Measurements from ENCODE around the gene ARL6.
A peak's percentile ranks its signal among the peaks of the same experiment; 100 is the strongest.

ARL6 gene

GRCh38 chr3:97764407-97765238 lies at the start of gene ARL6:
Gene ARL6 (plus strand): TSS chr3:97764758. CDS start chr3:97768108, 3,350 bp downstream.
- H3K27ac ChIP-seq: peak within 1 kb of the TSS; percentile 85
- TF ChIP-seq ZFX (IDR thresholded peaks at IDR 0.05; ENCODE audit: borderline replicate concordance) (no peak), CTCF (IDR thresholded peaks at IDR 0.05) (peak; percentile 47)

- TF ChIP-seq CTCF (IDR thresholded peaks at IDR 0.05) (peak; percentile 94), ZFX (IDR thresholded peaks at IDR 0.05; ENCODE audit: borderline replicate concordance) (no peak)
- H3K27ac ChIP-seq: no peak overlapping the region
Observed at GRCh38 chr3:97719156-97719821, 45.3 kb upstream of the ARL6 start.

- TF ChIP-seq ZFX (IDR thresholded peaks at IDR 0.05; ENCODE audit: borderline replicate concordance) (no peak), CTCF (IDR thresholded peaks at IDR 0.05) (no peak)
- H3K27ac ChIP-seq: no peak overlapping the region
Observed at GRCh38 chr3:97720417-97720816, 44.1 kb upstream of the ARL6 start.

DNA sequence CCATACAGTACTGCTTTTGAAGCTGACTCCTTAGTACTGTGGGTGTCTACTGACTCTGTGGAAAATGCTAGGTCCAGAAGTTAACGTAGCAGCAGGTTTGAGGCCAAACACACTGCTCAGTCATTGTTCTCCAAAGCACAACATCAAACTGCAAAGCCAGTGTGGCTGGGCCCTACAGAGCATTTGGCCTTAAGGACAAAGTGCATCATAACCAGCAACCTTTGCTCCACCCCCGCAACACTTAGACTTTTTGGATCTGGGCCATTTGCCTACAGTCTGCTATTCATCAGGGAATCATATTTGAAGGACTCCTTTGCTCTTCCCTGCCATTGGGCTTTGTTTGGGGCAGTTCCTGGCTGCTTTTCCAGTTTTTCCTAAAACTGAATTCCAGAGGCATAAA lies 43.1 kb upstream of the ARL6 start:
- no peak overlapping the region for H3K27ac ChIP-seq
- TF ChIP-seq ZFX (IDR thresholded peaks at IDR 0.05; ENCODE audit: borderline replicate concordance): no peak
- no peak for TF ChIP-seq CTCF (IDR thresholded peaks at IDR 0.05)

GRCh38 chr3:97736928-97737327 lies 27.6 kb upstream of the ARL6 start:
- TF ChIP-seq ZFX (IDR thresholded peaks at IDR 0.05; ENCODE audit: borderline replicate concordance): no peak
- TF ChIP-seq CTCF (IDR thresholded peaks at IDR 0.05): no peak
- H3K27ac ChIP-seq: no peak overlapping the region

DNA sequence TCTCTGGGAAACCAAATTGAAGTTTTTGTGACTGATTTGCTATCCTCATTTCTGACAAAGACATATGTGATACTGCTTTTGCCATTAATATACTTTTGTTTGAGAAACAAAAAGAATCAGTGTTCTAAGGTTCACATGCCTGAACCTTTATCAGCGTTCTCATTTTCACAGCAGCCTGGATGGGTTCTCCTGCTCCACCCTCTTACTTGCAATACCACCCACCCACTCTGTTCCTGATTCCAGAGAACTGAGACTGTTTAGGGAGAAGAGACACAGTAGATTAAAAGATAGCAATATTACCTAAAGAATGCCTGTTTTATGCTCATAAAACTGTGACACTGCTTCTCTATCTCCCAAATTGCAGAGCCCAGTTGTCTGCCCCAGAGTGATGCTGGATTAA lies 25.8 kb upstream of the ARL6 start:
- no peak for TF ChIP-seq CTCF (IDR thresholded peaks at IDR 0.05)
- no peak for TF ChIP-seq ZFX (IDR thresholded peaks at IDR 0.05; ENCODE audit: borderline replicate concordance)
- no peak overlapping the region for H3K27ac ChIP-seq

DNA sequence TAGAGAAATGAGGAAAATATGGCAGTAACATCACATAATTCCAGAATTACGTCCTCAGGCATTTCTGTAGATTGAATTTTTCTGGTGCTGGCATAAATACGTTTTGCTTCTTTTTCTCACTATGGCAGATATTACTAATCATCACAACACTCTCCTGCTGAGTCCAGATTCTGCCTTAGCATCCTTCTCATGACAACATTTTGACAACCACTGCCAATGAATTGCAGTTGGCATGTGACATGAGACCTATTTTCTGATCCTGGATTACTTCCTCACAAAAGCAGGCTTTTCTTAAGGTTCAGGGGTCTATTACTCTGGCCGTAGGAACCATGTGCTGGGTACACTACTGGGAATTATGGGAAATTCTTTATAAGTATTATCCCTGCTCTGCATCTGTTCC lies 22.5 kb upstream of the ARL6 start:
- TF ChIP-seq CTCF (IDR thresholded peaks at IDR 0.05) (no peak), ZFX (IDR thresholded peaks at IDR 0.05; ENCODE audit: borderline replicate concordance) (no peak)
- H3K27ac ChIP-seq: no peak overlapping the region

Measured in 22Rv1 (cell line).